D721Med (cell line): Measurements from ENCODE around the gene ACO1.

Source experiments
- DNase-seq: peaks from one replicate; pipeline ENCODE4 v3.0.0; 2011; ENCODE audit warnings: low spot score; ENCODE audit not compliant: insufficient read length
- FAIRE-seq: peaks from 2 replicates; lab custom pipeline; 2011; peaks lifted over from hg19 to GRCh38; lab: Jason Lieb, UNC
- CTCF ChIP-seq: IDR thresholded peaks from 2 replicates; pipeline ENCODE4 v1.5.1; 2012; ENCODE audit warnings: mild to moderate bottlenecking, control low read depth; ENCODE audit not compliant: insufficient read depth; ENCODE audit errors: missing control alignments

The ACO1 gene

DNA sequence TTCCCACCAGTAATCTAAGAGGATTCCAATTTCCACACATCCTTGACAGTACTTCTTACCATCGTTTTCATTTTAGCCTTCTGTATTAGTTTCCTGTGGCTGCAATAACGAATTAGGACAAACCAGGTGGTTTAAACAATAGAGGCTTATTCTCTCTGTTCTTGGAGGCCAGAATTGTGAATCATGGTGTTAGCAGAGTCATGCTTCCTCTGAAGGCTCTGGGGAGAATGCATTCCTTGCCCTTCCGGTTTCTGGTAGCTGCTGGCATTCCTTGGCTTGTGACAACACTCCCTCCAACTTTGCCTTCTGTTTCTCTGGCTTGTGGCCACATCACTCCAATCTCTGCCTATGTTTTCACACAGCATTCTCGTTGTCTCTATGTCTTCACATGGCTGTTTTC lies 118.0 kb downstream of the ACO1 start:
- no peak for TF ChIP-seq CTCF
- no peak for DNase-seq
- no peak for FAIRE-seq

GRCh38 chr9:32503008-32503407 lies 118.6 kb downstream of the ACO1 start:
- no peak for FAIRE-seq
- no peak for TF ChIP-seq CTCF
- no peak for DNase-seq
